Brain microvascular endothelial cell (primary cell): ENCODE measurements around the gene SNAPIN.

Experiments used
- DNase-seq: peaks from one replicate; pipeline ENCODE4 v3.0.0-alpha.2; 2020
- H3K27ac ChIP-seq: fragments of 250-450 bp; sonication (Bioruptor Pico); 2 replicates; pipeline ENCODE4 v1.5.1; 2020; ENCODE audit warnings: mild to moderate bottlenecking, moderate library complexity
- H3K27me3 ChIP-seq: fragments of 250-450 bp; sonication (Bioruptor Pico); replicated peaks from 2 replicates; pipeline ENCODE4 v1.5.1; 2020; ENCODE audit warnings: mild to moderate bottlenecking
- H3K36me3 ChIP-seq: fragments of 250-450 bp; sonication (Bioruptor Pico); replicated peaks from 2 replicates; pipeline ENCODE4 v1.5.1; 2020; ENCODE audit warnings: mild to moderate bottlenecking
- H3K4me3 ChIP-seq: 2 replicates; pipeline ENCODE4 v1.5.1; 2011; ENCODE audit warnings: low read depth, mild to moderate bottlenecking, control low read depth, low read length, moderate library complexity
- CTCF ChIP-seq: IDR thresholded peaks from 2 replicates; pipeline ENCODE4 v1.5.1; 2011; ENCODE audit warnings: low read depth, mild to moderate bottlenecking, moderate library complexity, low read length, control low read depth, inconsistent platforms; ENCODE audit errors: missing control alignments
- in situ Hi-C: cut with HindIII; loops from 2 replicates; pipeline ENCODE4 v1.10.0; 2017; ENCODE audit warnings: low sequenced_read_pairs, low pct_ligation_motif_present

SNAPIN gene

GRCh38 chr1:153679337-153680119, 21.0 kb downstream of the SNAPIN start:
- peak overlapping the region; percentile 26 for H3K4me3 ChIP-seq
- H3K27ac ChIP-seq: no peak overlapping the region
- TF ChIP-seq CTCF: peak; percentile 47
- in situ Hi-C loops: no loop called here
- H3K27me3 ChIP-seq: peaks cover 33% of the 10 kb centered on the region
- no peak for DNase-seq
- H3K36me3 ChIP-seq: no peaks in the 10 kb centered on the region

GRCh38 chr1:153680120-153680403, 21.6 kb downstream of the SNAPIN start:
- no peak for TF ChIP-seq CTCF
- Histone ChIP-seq H3K27ac (no peak overlapping the region), H3K36me3 (no peaks in the 10 kb centered on the region), H3K4me3 (no peak overlapping the region), H3K27me3 (peaks cover 33% of the 10 kb centered on the region)
- in situ Hi-C loops: no loop called here
- no peak for DNase-seq

- H3K36me3 ChIP-seq: no peaks in the 10 kb centered on the region
- H3K4me3 ChIP-seq: no peak overlapping the region
- no peak for DNase-seq
- in situ Hi-C loops: no loop called here
- H3K27me3 ChIP-seq: peaks cover 33% of the 10 kb centered on the region
- no peak overlapping the region for H3K27ac ChIP-seq
- TF ChIP-seq CTCF: no peak
Measured at GRCh38 chr1:153682730-153683129, 24.2 kb downstream of the SNAPIN start.

GRCh38 chr1:153683854-153684253, 25.4 kb downstream of the SNAPIN start:
- Histone ChIP-seq H3K4me3 (no peak overlapping the region), H3K27ac (no peak overlapping the region), H3K36me3 (no peaks in the 10 kb centered on the region), H3K27me3 (peaks cover 24% of the 10 kb centered on the region)
- DNase-seq: no peak
- in situ Hi-C loops: no loop called here
- no peak for TF ChIP-seq CTCF

- Histone ChIP-seq H3K27ac (no peak overlapping the region), H3K27me3 (peaks cover 14% of the 10 kb centered on the region), H3K4me3 (no peak overlapping the region), H3K36me3 (no peaks in the 10 kb centered on the region)
- in situ Hi-C loops: no loop called here
- no peak for TF ChIP-seq CTCF
- DNase-seq: no peak
Measured at GRCh38 chr1:153684892-153685291, 26.4 kb downstream of the SNAPIN start.
